Hepatocyte (in vitro differentiated cells): ENCODE measurements around the gene KRT37. TPM values are rescaled to one million over a fixed set of nuclear protein-coding genes. Genes with fewer than 3 reads are reported as not detected.

ENCODE experiments used
- DNase-seq: peaks from one replicate; pipeline ENCODE4 v3.0.0-alpha.2; 2016; ENCODE audit warnings: low spot score
- H2AFZ ChIP-seq: fragments of 200-600 bp; sonication (generic); 2 replicates; pipeline ENCODE4 v1.6.0; 2016; ENCODE audit warnings: antibody characterized with exemption, mild to moderate bottlenecking
- H3K27ac ChIP-seq: fragments of 200-600 bp; sonication (generic); 2 replicates; pipeline ENCODE4 v1.5.1; 2016; ENCODE audit warnings: mild to moderate bottlenecking
- H3K27me3 ChIP-seq: fragments of 200-600 bp; sonication (generic); 2 replicates; pipeline ENCODE4 v1.6.1; 2016
- H3K36me3 ChIP-seq: fragments of 200-600 bp; sonication (generic); replicated peaks from 2 replicates; pipeline ENCODE4 v1.5.1; 2016; ENCODE audit warnings: low read depth; ENCODE audit not compliant: insufficient read depth
- H3K4me1 ChIP-seq: fragments of 200-600 bp; sonication (generic); 2 replicates; pipeline ENCODE4 v1.5.1; 2016; ENCODE audit warnings: mild to moderate bottlenecking, moderate library complexity; ENCODE audit not compliant: insufficient read depth
- H3K4me2 ChIP-seq: fragments of 200-600 bp; sonication (generic); 2 replicates; pipeline ENCODE4 v1.6.0; 2016
- H3K4me3 ChIP-seq: fragments of 200-600 bp; sonication (generic); 2 replicates; pipeline ENCODE4 v1.5.1; 2016; ENCODE audit warnings: mild to moderate bottlenecking
- H3K79me2 ChIP-seq: fragments of 200-600 bp; sonication (generic); 2 replicates; pipeline ENCODE4 v1.6.0; 2017; ENCODE audit warnings: mild to moderate bottlenecking
- H3K9me2 ChIP-seq: fragments of 200-600 bp; sonication (generic); replicated peaks from 2 replicates; pipeline ENCODE4 v1.6.0; 2017; ENCODE audit warnings: mild to moderate bottlenecking; ENCODE audit not compliant: insufficient read depth
- H3K9me3 ChIP-seq: fragments of 200-600 bp; sonication (generic); 2 replicates; pipeline ENCODE4 v1.5.1; 2016; ENCODE audit warnings: low read depth, mild to moderate bottlenecking
- H4K20me1 ChIP-seq: fragments of 200-600 bp; sonication (generic); 2 replicates; pipeline ENCODE4 v1.6.0; 2016; ENCODE audit warnings: mild to moderate bottlenecking; ENCODE audit not compliant: insufficient read depth, poor library complexity, severe bottlenecking
- CTCF ChIP-seq: fragments of 200-600 bp; sonication (generic); IDR thresholded peaks from 2 replicates; pipeline ENCODE4 v1.5.1; 2016; ENCODE audit warnings: antibody characterized with exemption, mild to moderate bottlenecking; ENCODE audit not compliant: poor library complexity
- EZH2 ChIP-seq: fragments of 200-600 bp; sonication (generic); IDR thresholded peaks from 2 replicates; pipeline ENCODE4 v1.6.1; 2016; ENCODE audit warnings: antibody characterized with exemption, mild to moderate bottlenecking, borderline replicate concordance
- EZH2phosphoT487 ChIP-seq: fragments of 200-600 bp; sonication (generic); IDR thresholded peaks from one replicate; pipeline ENCODE4 v1.6.1; 2018; ENCODE audit warnings: antibody characterized with exemption, mild to moderate bottlenecking, low read depth, moderate library complexity; ENCODE audit not compliant: unreplicated experiment, severe bottlenecking
- WGBS: methylation state at CpG from one replicate; pipeline ENCODE4 v1.1.6; 2016; ENCODE audit warnings: low lambda C conversion rate; ENCODE audit errors: missing lambda C conversion rate; 5-methylcytosine and 5-hydroxymethylcytosine counted together
- polyA plus RNA-seq: library from polyadenylated mRNA; unstranded; fragments of >200 nt; fragmentation: Nextera tagmentation; extraction: Ambion mirVana; gene quantifications from 2 replicates; pipeline ENCODE4 v1.2.1, GENCODE V29; 2016
- total RNA-seq: library from RNA; depleted of rRNA; stranded (reverse); fragments of >200 nt; gene quantifications from 2 replicates; pipeline ENCODE4 v1.2.3, GENCODE V29; 2014

Gene KRT37
- total and polyA plus RNA-seq, 2 experiments from 2014 or later, result not detected

- DNase-seq, result peak; percentile 69
- H3K4me1 ChIP-seq, result peaks cover 17% of the 10 kb centered on the region
- H3K9me2 ChIP-seq, result no peaks in the 10 kb centered on the region
- no peaks in the 10 kb centered on the region for H3K79me2 ChIP-seq
- WGBS, result 56% methylated on average over 9 of the region's 9 CpGs
- H3K4me3 ChIP-seq, result no peak overlapping the region
- H3K4me2 ChIP-seq, result no peak overlapping the region
- peak overlapping the region; percentile 69 for H3K27ac ChIP-seq
- H2AFZ ChIP-seq, result no peak overlapping the region
- H4K20me1 ChIP-seq, result no peaks in the 10 kb centered on the region
- H3K36me3 ChIP-seq, result no peaks in the 10 kb centered on the region
- no peaks in the 10 kb centered on the region for H3K9me3 ChIP-seq
- TF ChIP-seq EZH2 (no peak), CTCF (no peak), EZH2phosphoT487 (no peak)
- no peaks in the 10 kb centered on the region for H3K27me3 ChIP-seq
Observed at GRCh38 chr17:41421116-41421515, 3.3 kb downstream of the KRT37 start.

- H3K4me2 ChIP-seq, result no peak overlapping the region
- peaks cover 17% of the 10 kb centered on the region for H3K4me1 ChIP-seq
- H3K9me3 ChIP-seq, result no peaks in the 10 kb centered on the region
- TF ChIP-seq EZH2 (no peak), CTCF (no peak), EZH2phosphoT487 (no peak)
- no peaks in the 10 kb centered on the region for H3K27me3 ChIP-seq
- no peaks in the 10 kb centered on the region for H3K79me2 ChIP-seq
- no peaks in the 10 kb centered on the region for H4K20me1 ChIP-seq
- H3K9me2 ChIP-seq, result no peaks in the 10 kb centered on the region
- no peaks in the 10 kb centered on the region for H3K36me3 ChIP-seq
- H2AFZ ChIP-seq, result no peak overlapping the region
- 90% methylated on average over 4 of the region's 4 CpGs for WGBS
- no peak overlapping the region for H3K4me3 ChIP-seq
- no peak overlapping the region for H3K27ac ChIP-seq
- no peak for DNase-seq
Observed at GRCh38 chr17:41420134-41420533, 4.3 kb downstream of the KRT37 start.

GRCh38 chr17:41419716-41420115 is 4.7 kb downstream of the KRT37 start:
- no peaks in the 10 kb centered on the region for H3K36me3 ChIP-seq
- H3K4me2 ChIP-seq, result no peak overlapping the region
- H3K27ac ChIP-seq, result no peak overlapping the region
- H3K27me3 ChIP-seq, result no peaks in the 10 kb centered on the region
- no peaks in the 10 kb centered on the region for H3K9me3 ChIP-seq
- H2AFZ ChIP-seq, result no peak overlapping the region
- WGBS, result 96% methylated on average over 4 of the region's 4 CpGs
- H3K79me2 ChIP-seq, result no peaks in the 10 kb centered on the region
- DNase-seq, result no peak
- H3K9me2 ChIP-seq, result no peaks in the 10 kb centered on the region
- TF ChIP-seq EZH2 (no peak), EZH2phosphoT487 (no peak), CTCF (no peak)
- no peak overlapping the region for H3K4me3 ChIP-seq
- no peaks in the 10 kb centered on the region for H4K20me1 ChIP-seq
- peaks cover 17% of the 10 kb centered on the region for H3K4me1 ChIP-seq
